HEK293 (cell line): Measurements from ENCODE around the gene PGAP6.

ENCODE experiments used
- YY1 ChIP-seq: fragments of 450-650 bp; formaldehyde crosslinking; IDR thresholded peaks from 2 replicates; pipeline ENCODE4 v1.5.1; 2018; ENCODE audit warnings: missing biosample characterization, missing genetic modification characterization
- ZEB2 ChIP-seq: fragments of 450-650 bp; formaldehyde crosslinking; IDR thresholded peaks from 2 replicates; pipeline ENCODE4 v1.5.1; 2016; ENCODE audit warnings: missing biosample characterization, missing genetic modification characterization
- ZNF223 ChIP-seq: fragments of 450-650 bp; formaldehyde crosslinking; IDR thresholded peaks from 2 replicates; pipeline ENCODE4 v1.5.1; 2016; ENCODE audit warnings: missing biosample characterization, missing genetic modification characterization
- ZNF623 ChIP-seq: fragments of 450-650 bp; formaldehyde crosslinking; IDR thresholded peaks from 2 replicates; pipeline ENCODE4 v1.5.1; 2016; ENCODE audit warnings: missing biosample characterization, missing genetic modification characterization
- TF ChIP-seq, protein P1 (sequence below): fragments of 450-650 bp; formaldehyde crosslinking; IDR thresholded peaks from 2 replicates; pipeline ENCODE4 v1.5.1; 2016; ENCODE audit warnings: missing biosample characterization, missing genetic modification characterization
- TF ChIP-seq, protein P2 (sequence below): fragments of 450-650 bp; formaldehyde crosslinking; IDR thresholded peaks from 2 replicates; pipeline ENCODE4 v1.5.1; 2016; ENCODE audit warnings: missing biosample characterization, missing genetic modification characterization, low read depth

GRCh38 chr16:404971-405486, 23.3 kb upstream of the PGAP6 start:
- TF ChIP-seq ZNF623 (tag by site-specific recombination) (no peak), ZEB2 (tag by site-specific recombination) (no peak), ZNF223 (no peak), YY1 (tag by site-specific recombination) (no peak)
- TF ChIP-seq, protein P1, sequence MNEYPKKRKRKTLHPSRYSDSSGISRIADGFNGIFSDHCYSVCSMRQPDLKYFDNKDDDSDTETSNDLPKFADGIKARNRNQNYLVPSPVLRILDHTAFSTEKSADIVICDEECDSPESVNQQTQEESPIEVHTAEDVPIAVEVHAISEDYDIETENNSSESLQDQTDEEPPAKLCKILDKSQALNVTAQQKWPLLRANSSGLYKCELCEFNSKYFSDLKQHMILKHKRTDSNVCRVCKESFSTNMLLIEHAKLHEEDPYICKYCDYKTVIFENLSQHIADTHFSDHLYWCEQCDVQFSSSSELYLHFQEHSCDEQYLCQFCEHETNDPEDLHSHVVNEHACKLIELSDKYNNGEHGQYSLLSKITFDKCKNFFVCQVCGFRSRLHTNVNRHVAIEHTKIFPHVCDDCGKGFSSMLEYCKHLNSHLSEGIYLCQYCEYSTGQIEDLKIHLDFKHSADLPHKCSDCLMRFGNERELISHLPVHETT: no peak
- TF ChIP-seq, protein P2, sequence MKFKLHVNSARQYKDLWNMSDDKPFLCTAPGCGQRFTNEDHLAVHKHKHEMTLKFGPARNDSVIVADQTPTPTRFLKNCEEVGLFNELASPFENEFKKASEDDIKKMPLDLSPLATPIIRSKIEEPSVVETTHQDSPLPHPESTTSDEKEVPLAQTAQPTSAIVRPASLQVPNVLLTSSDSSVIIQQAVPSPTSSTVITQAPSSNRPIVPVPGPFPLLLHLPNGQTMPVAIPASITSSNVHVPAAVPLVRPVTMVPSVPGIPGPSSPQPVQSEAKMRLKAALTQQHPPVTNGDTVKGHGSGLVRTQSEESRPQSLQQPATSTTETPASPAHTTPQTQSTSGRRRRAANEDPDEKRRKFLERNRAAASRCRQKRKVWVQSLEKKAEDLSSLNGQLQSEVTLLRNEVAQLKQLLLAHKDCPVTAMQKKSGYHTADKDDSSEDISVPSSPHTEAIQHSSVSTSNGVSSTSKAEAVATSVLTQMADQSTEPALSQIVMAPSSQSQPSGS (tag by site-specific recombination): no peak
